ENCODE results near the gene BBS1. TPM values are rescaled to one million over a fixed set of nuclear protein-coding genes. Genes with fewer than 3 reads are reported as not detected.

BBS1 gene
- total RNA-seq, 1 experiment from 2014 or later: 15.7 TPM

DNA sequence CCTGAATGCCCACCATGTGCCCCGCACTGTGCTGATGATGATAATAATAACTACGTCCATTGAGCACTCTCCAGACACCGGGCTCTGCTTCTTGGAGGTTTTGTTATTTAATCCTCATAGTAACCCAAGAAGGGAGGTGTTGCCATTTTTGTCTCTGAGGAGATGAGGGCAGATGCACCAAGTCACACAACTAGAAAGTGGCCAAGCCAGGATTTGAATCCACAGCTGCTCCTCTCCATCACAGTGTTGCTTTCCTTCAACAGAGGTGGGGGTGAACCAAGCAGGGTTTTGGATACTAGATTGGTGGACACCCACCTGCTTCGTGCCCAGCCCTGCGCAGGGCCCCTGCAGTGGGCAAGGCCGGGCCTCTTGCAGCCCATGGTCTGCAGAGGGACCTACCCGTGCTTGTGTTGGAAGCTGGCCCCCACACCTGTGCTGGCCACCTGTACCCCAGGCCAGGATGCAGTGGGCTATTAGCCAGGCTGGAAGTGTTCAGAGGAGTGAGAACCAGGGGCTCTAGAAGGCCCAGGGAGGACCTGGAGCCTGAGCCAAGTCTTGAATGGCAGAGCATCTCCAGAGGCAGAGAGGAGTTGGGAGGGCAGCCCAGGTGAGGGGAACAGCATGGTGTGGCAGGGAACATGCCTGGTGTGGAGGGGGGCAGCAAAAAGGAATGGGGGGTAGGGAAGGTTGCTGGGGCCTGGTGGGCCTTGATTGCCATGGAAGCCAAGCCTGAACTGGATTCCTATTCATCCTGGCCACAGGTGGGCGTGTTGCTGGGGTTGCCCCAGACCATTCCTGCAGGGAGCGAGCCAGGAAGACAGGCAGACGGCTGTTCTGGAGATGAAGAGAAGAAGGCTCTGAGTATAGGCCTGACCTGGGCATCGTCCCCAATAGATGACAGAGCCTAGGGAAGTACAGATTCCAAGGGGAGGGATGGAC lies 32.9 kb upstream of the BBS1 start:
- DNase-seq (ENCODE audit: low read depth): no peak

- peak; percentile 30 for DNase-seq (ENCODE audit: low read depth)
Measured at GRCh38 chr11:66478729-66479393, 31.6 kb upstream of the BBS1 start.

DNA sequence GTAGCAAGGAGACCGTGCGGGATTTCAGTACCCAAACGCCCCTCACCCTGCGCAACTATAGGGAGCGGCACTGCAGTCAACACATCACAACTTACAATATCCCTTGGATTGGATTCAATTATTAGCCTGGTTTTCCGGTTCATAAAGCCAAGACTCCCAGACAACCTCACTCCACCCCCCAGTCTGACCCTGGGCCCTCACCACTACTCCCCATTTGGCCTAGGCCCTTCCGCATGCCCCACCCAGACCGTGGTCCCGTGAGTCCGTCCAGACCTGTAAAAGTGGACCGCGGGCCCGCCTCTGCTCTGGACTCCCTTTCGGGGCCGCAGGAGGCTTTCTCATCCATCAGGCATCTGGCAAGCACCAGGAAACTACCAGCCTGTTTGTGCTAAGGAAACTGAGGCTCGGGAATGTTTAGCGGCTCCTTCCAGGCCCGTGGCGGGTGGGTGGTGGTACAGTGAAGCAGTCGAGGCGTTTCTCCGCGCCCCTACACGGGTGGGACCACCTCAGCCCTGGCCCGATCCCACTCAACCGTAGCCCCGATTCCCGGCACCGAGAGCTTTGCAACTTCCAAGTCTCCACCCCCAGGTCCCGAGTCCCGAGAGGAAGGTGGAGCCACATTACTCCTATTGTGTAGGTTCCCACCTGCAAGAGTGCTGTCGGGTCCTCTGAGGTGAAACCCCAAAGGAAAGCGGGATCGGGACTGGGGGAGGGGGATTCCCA lies 30.9 kb upstream of the BBS1 start:
- peak; percentile 22 for DNase-seq (ENCODE audit: low read depth)

DNA sequence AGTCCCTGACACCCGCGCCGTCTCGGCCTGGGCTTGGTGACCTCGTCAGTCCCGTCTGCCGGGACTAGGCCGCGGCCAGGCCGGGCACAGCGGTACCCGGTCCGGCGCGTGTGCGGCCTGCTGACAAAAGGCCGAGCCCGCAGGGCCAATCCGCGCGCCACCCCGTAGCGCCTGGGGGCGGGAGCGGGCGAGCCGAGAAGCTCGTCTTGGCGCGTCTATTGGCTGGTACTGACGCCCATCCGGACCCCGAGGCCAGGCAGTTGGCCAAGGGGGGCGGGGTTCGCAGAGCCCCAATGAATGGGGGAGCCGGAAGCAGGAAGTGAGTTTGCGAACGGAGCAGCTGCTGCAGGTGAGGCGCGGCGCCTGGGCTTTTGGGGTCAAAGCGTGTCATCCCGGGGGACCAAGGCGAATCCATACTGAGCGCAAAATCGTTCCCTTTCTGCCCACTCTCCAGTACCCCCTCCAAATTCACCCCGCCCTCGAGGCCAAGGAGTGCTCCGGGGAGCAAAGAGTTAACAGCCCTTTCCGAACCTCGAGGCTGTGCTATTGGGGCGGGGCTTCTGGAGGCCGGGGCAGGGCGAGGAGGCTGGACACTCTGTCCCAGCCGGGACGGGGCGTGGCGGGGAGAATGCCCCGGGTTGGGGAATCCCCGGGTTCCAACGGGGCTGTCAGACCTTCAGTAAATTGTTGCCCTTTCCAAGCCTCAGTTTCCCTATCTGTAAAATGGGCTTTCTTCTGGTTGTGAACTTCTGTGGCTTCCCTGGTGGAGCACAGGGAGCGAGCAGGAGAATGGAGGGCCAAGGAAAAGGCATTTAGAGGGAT lies 30.1 kb upstream of the BBS1 start, which contains the start of gene DPP3:
Gene DPP3 (plus strand): TSS at position 318 of the 822 bp plus-strand sequence. CDS start 1,767 bp downstream, outside the sequence.
- DNase-seq (ENCODE audit: low read depth): peak; percentile 98

GRCh38 chr11:66484806-66485380 lies 25.5 kb upstream of the BBS1 start:
- DNase-seq (ENCODE audit: low read depth): no peak

GRCh38 chr11:66488957-66489356 lies 21.5 kb upstream of the BBS1 start:
- DNase-seq (ENCODE audit: low read depth): no peak

GRCh38 chr11:66489636-66490035 lies 20.8 kb upstream of the BBS1 start:
- no peak for DNase-seq (ENCODE audit: low read depth)

DNA sequence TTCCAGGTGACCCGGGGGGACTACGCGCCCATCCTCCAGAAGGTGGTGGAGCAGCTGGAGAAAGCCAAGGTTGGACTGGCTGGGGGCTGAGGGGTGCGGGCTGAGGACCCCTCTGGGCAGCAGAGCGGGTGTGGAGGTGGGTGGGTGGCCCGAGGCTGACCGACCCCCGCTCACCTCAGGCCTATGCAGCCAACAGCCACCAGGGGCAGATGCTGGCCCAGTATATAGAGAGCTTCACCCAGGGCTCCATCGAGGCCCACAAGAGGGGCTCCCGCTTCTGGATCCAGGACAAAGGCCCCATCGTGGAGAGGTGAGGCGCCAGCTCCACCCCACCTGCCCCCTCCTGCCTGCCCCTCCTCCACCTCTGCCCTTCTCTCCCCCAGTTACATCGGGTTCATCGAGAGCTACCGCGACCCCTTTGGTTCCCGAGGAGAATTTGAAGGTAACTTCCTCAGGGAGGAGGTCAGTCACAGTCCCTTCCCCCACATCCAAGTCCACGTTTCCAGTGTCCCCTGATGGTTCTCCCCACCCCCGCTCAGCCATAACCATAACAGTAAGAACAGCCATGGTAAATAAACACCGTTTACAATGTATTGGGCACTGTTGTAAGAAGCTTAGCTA lies 19.0 kb upstream of the BBS1 start:
- DNase-seq (ENCODE audit: low read depth): no peak

- no peak for DNase-seq (ENCODE audit: low read depth)
Measured at GRCh38 chr11:66492161-66492865, 18.1 kb upstream of the BBS1 start.

DNA sequence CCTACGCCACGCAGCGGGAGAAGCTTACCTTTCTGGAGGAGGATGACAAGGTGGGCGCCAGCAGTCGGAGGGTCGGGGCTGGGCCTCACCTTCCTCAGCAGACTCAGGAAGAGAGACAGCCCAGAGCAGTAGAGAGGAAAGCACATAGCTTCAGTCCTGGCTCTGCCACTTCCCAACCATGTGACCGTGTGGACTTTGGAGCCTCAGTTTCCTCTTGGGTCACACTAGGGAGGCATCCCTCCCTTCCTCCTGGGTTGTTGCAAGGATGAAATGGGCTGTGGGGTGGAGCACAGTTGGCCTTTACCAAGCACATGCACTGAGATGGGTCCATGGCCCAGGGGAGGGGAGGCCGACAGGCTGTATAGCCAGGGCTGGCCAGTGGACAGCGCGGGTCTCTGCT lies 17.3 kb upstream of the BBS1 start:
- DNase-seq (ENCODE audit: low read depth): no peak

GRCh38 chr11:66494458-66494857 lies 16.0 kb upstream of the BBS1 start:
- DNase-seq (ENCODE audit: low read depth): no peak

- no peak for DNase-seq (ENCODE audit: low read depth)
Measured at GRCh38 chr11:66494935-66495334, 15.5 kb upstream of the BBS1 start.

DNA sequence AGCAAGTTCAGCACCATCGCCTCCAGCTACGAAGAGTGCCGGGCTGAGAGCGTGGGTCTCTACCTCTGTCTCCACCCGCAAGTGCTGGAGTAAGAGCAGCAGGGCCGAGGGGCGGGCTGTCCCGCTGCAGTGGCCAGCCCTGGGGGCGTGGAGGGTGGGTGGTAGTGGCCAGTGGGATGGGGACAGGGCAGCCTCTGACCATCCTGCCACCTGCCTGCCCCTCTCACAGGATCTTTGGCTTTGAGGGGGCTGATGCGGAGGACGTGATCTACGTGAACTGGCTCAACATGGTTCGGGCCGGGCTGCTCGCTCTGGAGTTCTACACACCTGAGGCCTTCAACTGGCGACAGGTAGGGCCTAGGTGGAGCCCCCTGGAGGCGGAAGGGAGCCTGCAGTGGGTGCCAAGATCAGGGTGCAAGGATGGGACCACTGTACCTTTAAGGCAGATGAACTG lies 15.0 kb upstream of the BBS1 start:
- DNase-seq (ENCODE audit: low read depth): no peak

GRCh38 chr11:66497206-66497605 lies 13.2 kb upstream of the BBS1 start:
- no peak for DNase-seq (ENCODE audit: low read depth)

DNA sequence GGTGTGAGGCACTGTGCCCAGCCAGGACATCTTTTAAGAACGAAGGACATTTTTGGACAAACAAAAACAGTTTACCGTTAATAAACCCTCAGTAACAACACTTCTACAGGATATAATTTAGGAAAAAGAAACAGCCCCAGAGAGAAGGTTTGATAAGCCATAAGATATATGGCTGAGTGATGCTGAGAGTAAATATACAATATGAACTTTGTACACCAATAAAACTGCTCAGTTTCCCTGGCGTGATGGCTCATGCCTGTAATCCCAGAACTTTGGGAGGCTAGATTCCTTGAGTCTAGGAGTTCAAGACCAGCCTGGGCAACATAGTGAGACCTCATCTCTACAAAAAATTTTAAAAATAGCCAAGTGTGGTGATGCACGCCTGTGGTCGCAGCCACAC lies 11.9 kb upstream of the BBS1 start:
- no peak for DNase-seq (ENCODE audit: low read depth)

GRCh38 chr11:66505276-66505816 lies 5.1 kb upstream of the BBS1 start:
- no peak for DNase-seq (ENCODE audit: low read depth)

- DNase-seq (ENCODE audit: low read depth): no peak
Measured at GRCh38 chr11:66509131-66509561, 1.3 kb upstream of the BBS1 start.

GRCh38 chr11:66510990-66511339 lies 530 bp downstream of the BBS1 start:
- no peak for DNase-seq (ENCODE audit: low read depth)

GRCh38 chr11:66523611-66524010 lies 13.2 kb downstream of the BBS1 start:
- no peak for DNase-seq (ENCODE audit: low read depth)
